PC-9 (cell line): ENCODE measurements around the gene TSLP. TPM values are rescaled to one million over a fixed set of nuclear protein-coding genes. Genes with fewer than 3 reads are reported as not detected.

Experiments used
- BruUV-seq: library from RNA; stranded (reverse); fragments of 400-500 nt; replicated peaks from 2 replicates; lab custom pipeline; 2021; lab: Mats Ljungman, UMichigan
- CTCF ChIA-PET: fragments of 300-600 bp; sonication (Branson Sonifier 250); formaldehyde crosslinking; loops from one replicate; lab custom pipeline; 2022; ENCODE audit warnings: antibody characterized with exemption; lab: Charles Lee
- POLR2A ChIA-PET: fragments of 300-600 bp; sonication (Branson Sonifier 250); formaldehyde crosslinking; loops from one replicate; lab custom pipeline; 2022; ENCODE audit warnings: antibody characterized with exemption; ENCODE audit not compliant: unreplicated experiment; lab: Charles Lee
- DNase-seq, 2 experiments: peaks; one replicate each; pipeline versions ENCODE4 v3.0.0 to v3.0.0-alpha.2; 2015 to 2022; ENCODE audit warnings: mixed read lengths in 1 of 2
- H2AFZ ChIP-seq: fragments of 200-600 bp; sonication (generic); 2 replicates; pipeline ENCODE4 v1.8.1; 2017; ENCODE audit warnings: antibody characterized with exemption
- H3F3A ChIP-seq: fragments of 200-600 bp; sonication (generic); 2 replicates; pipeline ENCODE4 v1.8.1; 2017; ENCODE audit warnings: antibody characterized with exemption, mild to moderate bottlenecking, low read depth; ENCODE audit not compliant: insufficient read depth
- H3K27ac ChIP-seq: fragments of 200-600 bp; sonication (generic); 2 replicates; pipeline ENCODE4 v1.6.1; 2016; ENCODE audit warnings: mixed run types
- H3K27me3 ChIP-seq: fragments of 200-600 bp; sonication (generic); 2 replicates; pipeline ENCODE4 v1.6.1; 2016; ENCODE audit warnings: low read depth, mixed run types; ENCODE audit not compliant: insufficient read depth
- H3K36me3 ChIP-seq: fragments of 200-600 bp; sonication (generic); 2 replicates; pipeline ENCODE4 v1.6.1; 2016; ENCODE audit warnings: low read depth, mixed run types
- H3K4me1 ChIP-seq: fragments of 200-600 bp; sonication (generic); replicated peaks from 2 replicates; pipeline ENCODE4 v1.6.1; 2016; ENCODE audit warnings: mixed run types; ENCODE audit not compliant: insufficient read depth
- H3K4me2 ChIP-seq: fragments of 200-600 bp; sonication (generic); 2 replicates; pipeline ENCODE4 v1.6.1; 2017; ENCODE audit warnings: mixed run types
- H3K4me3 ChIP-seq: fragments of 200-600 bp; sonication (generic); 2 replicates; pipeline ENCODE4 v1.6.1; 2016; ENCODE audit warnings: mixed run types
- H3K79me2 ChIP-seq: fragments of 200-600 bp; sonication (generic); 2 replicates; pipeline ENCODE4 v1.6.1; 2017; ENCODE audit warnings: low read depth, mixed run types
- H3K9me2 ChIP-seq: fragments of 200-600 bp; sonication (generic); 2 replicates; pipeline ENCODE4 v1.8.1; 2017; ENCODE audit warnings: mild to moderate bottlenecking; ENCODE audit not compliant: insufficient read depth
- H3K9me3 ChIP-seq: fragments of 200-600 bp; sonication (generic); 2 replicates; pipeline ENCODE4 v1.8.1; 2016; ENCODE audit warnings: low read depth; ENCODE audit not compliant: insufficient read depth
- H4K20me1 ChIP-seq: fragments of 200-600 bp; sonication (generic); 2 replicates; pipeline ENCODE4 v1.8.1; 2017; ENCODE audit not compliant: insufficient read depth
- EZH2 ChIP-seq: fragments of 200-600 bp; sonication (generic); IDR thresholded peaks from 2 replicates; pipeline ENCODE4 v1.8.0; 2017; ENCODE audit warnings: antibody characterized with exemption, low read depth
- intact Hi-C: fragments of 100-400 bp; cut with micrococcal nuclease; formaldehyde crosslinking; loops from one replicate; pipeline ENCODE4 v1.10.0; 2022; ENCODE audit not compliant: unreplicated experiment
- total RNA-seq: library from RNA; stranded (reverse); gene quantifications from 2 replicates; pipeline ENCODE4 v1.2.3, GENCODE V29; 2021
- TF ChIP-seq, protein P1 (sequence below): fragments of 200-600 bp; sonication (generic); conservative IDR thresholded peaks from 2 replicates; pipeline ENCODE4 v1.6.1; 2017; ENCODE audit warnings: mixed run types, antibody characterized with exemption, mild to moderate bottlenecking, moderate library complexity

Gene TSLP
- total RNA-seq, 1 experiment from 2014 or later = not detected

DNA sequence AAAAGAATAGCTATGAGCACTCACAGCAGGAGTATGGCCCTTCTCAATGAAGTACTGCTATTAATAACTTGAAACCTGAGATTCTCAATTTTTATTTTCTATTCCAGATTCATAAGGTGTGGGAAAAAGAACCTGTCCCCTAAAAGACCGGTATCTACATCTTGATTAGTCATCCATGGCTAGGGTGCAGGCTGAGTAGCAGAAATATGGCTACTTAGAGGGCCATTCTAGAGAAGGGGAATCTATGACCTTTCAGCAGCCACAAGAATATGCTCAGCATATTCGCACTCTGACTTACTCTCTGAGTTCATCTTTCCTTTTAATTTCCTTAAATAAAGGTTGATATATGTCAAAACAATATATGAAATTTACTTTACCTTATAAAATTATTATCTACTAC lies 48.3 kb downstream of the TSLP start:
- no peaks in the 10 kb centered on the region for H3K79me2 ChIP-seq
- no peaks in the 10 kb centered on the region for H3K9me2 ChIP-seq
- intact Hi-C loops = no loop called here
- H3K27ac ChIP-seq = no peak overlapping the region
- no peak for TF ChIP-seq EZH2
- TF ChIP-seq, protein P1, sequence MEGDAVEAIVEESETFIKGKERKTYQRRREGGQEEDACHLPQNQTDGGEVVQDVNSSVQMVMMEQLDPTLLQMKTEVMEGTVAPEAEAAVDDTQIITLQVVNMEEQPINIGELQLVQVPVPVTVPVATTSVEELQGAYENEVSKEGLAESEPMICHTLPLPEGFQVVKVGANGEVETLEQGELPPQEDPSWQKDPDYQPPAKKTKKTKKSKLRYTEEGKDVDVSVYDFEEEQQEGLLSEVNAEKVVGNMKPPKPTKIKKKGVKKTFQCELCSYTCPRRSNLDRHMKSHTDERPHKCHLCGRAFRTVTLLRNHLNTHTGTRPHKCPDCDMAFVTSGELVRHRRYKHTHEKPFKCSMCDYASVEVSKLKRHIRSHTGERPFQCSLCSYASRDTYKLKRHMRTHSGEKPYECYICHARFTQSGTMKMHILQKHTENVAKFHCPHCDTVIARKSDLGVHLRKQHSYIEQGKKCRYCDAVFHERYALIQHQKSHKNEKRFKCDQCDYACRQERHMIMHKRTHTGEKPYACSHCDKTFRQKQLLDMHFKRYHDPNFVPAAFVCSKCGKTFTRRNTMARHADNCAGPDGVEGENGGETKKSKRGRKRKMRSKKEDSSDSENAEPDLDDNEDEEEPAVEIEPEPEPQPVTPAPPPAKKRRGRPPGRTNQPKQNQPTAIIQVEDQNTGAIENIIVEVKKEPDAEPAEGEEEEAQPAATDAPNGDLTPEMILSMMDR = no peak
- CTCF ChIA-PET = no interaction called here
- H3K4me1 ChIP-seq = no peaks in the 10 kb centered on the region
- no peak for DNase-seq
- H3K4me2 ChIP-seq = no peak overlapping the region
- no peaks in the 10 kb centered on the region for H3F3A ChIP-seq
- BruUV-seq = no TSS peak
- POLR2A ChIA-PET = no interaction called here
- no peak overlapping the region for H2AFZ ChIP-seq
- H4K20me1 ChIP-seq = no peaks in the 10 kb centered on the region
- H3K9me3 ChIP-seq = no peaks in the 10 kb centered on the region
- H3K36me3 ChIP-seq = peaks cover 37% of the 10 kb centered on the region
- H3K27me3 ChIP-seq = no peaks in the 10 kb centered on the region
- H3K4me3 ChIP-seq = no peak overlapping the region

DNA sequence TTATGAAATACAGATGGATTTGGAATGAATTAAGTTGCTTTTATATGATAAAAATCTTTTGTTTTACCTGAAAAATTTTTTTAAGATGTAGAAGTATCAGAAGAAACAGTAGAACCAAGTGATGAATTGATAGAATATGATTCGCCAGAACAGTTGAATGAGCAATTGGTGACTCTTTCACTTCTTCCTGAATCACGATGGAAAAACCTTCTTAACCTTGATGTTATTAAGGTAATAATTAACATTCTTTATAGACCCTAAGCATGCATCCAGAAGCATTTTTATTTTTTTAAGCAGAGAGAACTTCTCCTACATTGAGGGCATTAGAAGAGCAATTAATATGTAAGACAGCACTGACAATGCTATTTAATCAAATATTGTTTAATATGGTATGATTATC lies 49.4 kb downstream of the TSLP start:
- Histone ChIP-seq H2AFZ (no peak overlapping the region), H3K27me3 (no peaks in the 10 kb centered on the region), H3K27ac (no peak overlapping the region), H3F3A (no peaks in the 10 kb centered on the region), H3K79me2 (no peaks in the 10 kb centered on the region), H3K9me3 (no peaks in the 10 kb centered on the region), H4K20me1 (no peaks in the 10 kb centered on the region), H3K9me2 (no peaks in the 10 kb centered on the region), H3K4me1 (no peaks in the 10 kb centered on the region), H3K4me2 (no peak overlapping the region), H3K4me3 (no peak overlapping the region), H3K36me3 (peaks cover 37% of the 10 kb centered on the region)
- POLR2A ChIA-PET = no interaction called here
- intact Hi-C loops = no loop called here
- no TSS peak for BruUV-seq
- no peak for TF ChIP-seq EZH2
- TF ChIP-seq, protein P1 = no peak
- CTCF ChIA-PET = no interaction called here
- DNase-seq = no peak

DNA sequence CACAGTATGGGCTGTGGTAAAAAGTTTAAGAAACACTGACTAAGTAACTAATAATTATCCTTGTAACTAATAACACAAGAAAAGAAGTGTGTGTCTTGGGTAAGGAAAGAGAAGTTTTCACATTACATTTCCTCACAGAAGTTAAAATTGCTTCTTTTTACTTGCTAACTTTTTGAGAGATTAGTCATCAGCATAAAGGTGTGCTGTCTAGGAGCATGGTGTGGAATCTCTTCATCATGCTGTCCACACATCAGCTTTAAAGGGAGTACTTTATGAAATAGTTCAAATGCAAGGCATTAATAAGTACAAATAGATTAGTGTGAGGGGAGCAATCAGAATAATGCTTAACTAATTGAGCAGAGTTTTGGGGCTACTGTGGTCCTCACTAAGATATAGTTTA lies 50.4 kb downstream of the TSLP start:
- H2AFZ ChIP-seq = no peak overlapping the region
- ChIA-PET POLR2A (no interaction called here), CTCF (no interaction called here)
- no peaks in the 10 kb centered on the region for H3F3A ChIP-seq
- H3K79me2 ChIP-seq = no peaks in the 10 kb centered on the region
- BruUV-seq = no TSS peak
- no peak overlapping the region for H3K4me2 ChIP-seq
- intact Hi-C loops = no loop called here
- no peaks in the 10 kb centered on the region for H3K9me2 ChIP-seq
- no peaks in the 10 kb centered on the region for H3K27me3 ChIP-seq
- no peaks in the 10 kb centered on the region for H3K4me1 ChIP-seq
- H3K36me3 ChIP-seq = peaks cover 45% of the 10 kb centered on the region
- H3K4me3 ChIP-seq = no peak overlapping the region
- DNase-seq = no peak
- TF ChIP-seq, protein P1 = no peak
- no peak for TF ChIP-seq EZH2
- H3K27ac ChIP-seq = no peak overlapping the region
- H3K9me3 ChIP-seq = no peaks in the 10 kb centered on the region
- H4K20me1 ChIP-seq = no peaks in the 10 kb centered on the region
